ENCODE results near the gene SLC15A3.
"Not testable (repeated sequence)": the region's sequence is repeated elsewhere in the genome, so short reads cannot be mapped to it uniquely, and the experiment has no call there.

SLC15A3 gene

GRCh38 chr11:60913793-60914632, 38.0 kb downstream of the SLC15A3 start, which contains the start of gene TMEM109:
Gene TMEM109, plus strand, starts transcription at chr11:60914158. Its CDS starts 5,536 bp downstream, at chr11:60919694.
- peak; percentile 78 for DNase-seq (ENCODE audit: low read depth)

GRCh38 chr11:60912851-60913528, 39.0 kb downstream of the SLC15A3 start:
- no peak for DNase-seq (ENCODE audit: low read depth)

- DNase-seq (ENCODE audit: low read depth): no peak
These were observed 39.6 kb downstream of the SLC15A3 start for GRCh38 chr11:60912223-60912850.

- no peak for DNase-seq (ENCODE audit: low read depth)
These were observed 41.1 kb downstream of the SLC15A3 start for GRCh38 chr11:60910711-60911380.

- DNase-seq (ENCODE audit: low read depth): no peak
These were observed 41.7 kb downstream of the SLC15A3 start for GRCh38 chr11:60910281-60910687.

- DNase-seq (ENCODE audit: low read depth): not testable (repeated sequence)
These were observed 42.2 kb downstream of the SLC15A3 start for GRCh38 chr11:60909680-60910280.

- no peak for DNase-seq (ENCODE audit: low read depth)
These were observed 43.2 kb downstream of the SLC15A3 start for GRCh38 chr11:60908803-60909202.

- DNase-seq (ENCODE audit: low read depth): peak; percentile 85
These were observed 45.6 kb downstream of the SLC15A3 start, which contains the start of gene PRPF19 for GRCh38 chr11:60906132-60906972. Gene PRPF19, minus strand, starts transcription at chr11:60906585. Its CDS starts 203 bp downstream, at chr11:60906382.

GRCh38 chr11:60905551-60906113, 46.3 kb downstream of the SLC15A3 start:
- DNase-seq (ENCODE audit: low read depth): no peak

- no peak for DNase-seq (ENCODE audit: low read depth)
These were observed 46.9 kb downstream of the SLC15A3 start for GRCh38 chr11:60905047-60905446.

- DNase-seq (ENCODE audit: low read depth): no peak
These were observed 49.4 kb downstream of the SLC15A3 start for GRCh38 chr11:60902625-60903024.

GRCh38 chr11:60900673-60901404, 51.1 kb downstream of the SLC15A3 start:
- no peak for DNase-seq (ENCODE audit: low read depth)

- no peak for DNase-seq (ENCODE audit: low read depth)
These were observed 52.0 kb downstream of the SLC15A3 start for GRCh38 chr11:60899977-60900376.

GRCh38 chr11:60899046-60899936, 52.7 kb downstream of the SLC15A3 start:
- peak; percentile 52 for DNase-seq (ENCODE audit: low read depth)

- no peak for DNase-seq (ENCODE audit: low read depth)
These were observed 54.5 kb downstream of the SLC15A3 start for GRCh38 chr11:60897496-60897895.

GRCh38 chr11:60895687-60896086, 56.3 kb downstream of the SLC15A3 start:
- no peak for DNase-seq (ENCODE audit: low read depth)

- no peak for DNase-seq (ENCODE audit: low read depth)
These were observed 60.8 kb downstream of the SLC15A3 start for GRCh38 chr11:60891103-60891741.

GRCh38 chr11:60890696-60891095, 61.3 kb downstream of the SLC15A3 start:
- no peak for DNase-seq (ENCODE audit: low read depth)

Data from fibroblast of the conjunctiva (primary cell).